Middle frontal gyrus (tissue), 1 donor: ENCODE results near the gene HYDIN.
"Not testable (repeated sequence)": the region's sequence is repeated elsewhere in the genome, so short reads cannot be mapped to it uniquely, and the experiment has no call there.

Experiments
- DNase-seq: peaks from one replicate; pipeline ENCODE4 v3.0.0-alpha.2; 2015; ENCODE audit warnings: low spot score; ENCODE audit errors: extremely low spot score

The HYDIN gene

DNA sequence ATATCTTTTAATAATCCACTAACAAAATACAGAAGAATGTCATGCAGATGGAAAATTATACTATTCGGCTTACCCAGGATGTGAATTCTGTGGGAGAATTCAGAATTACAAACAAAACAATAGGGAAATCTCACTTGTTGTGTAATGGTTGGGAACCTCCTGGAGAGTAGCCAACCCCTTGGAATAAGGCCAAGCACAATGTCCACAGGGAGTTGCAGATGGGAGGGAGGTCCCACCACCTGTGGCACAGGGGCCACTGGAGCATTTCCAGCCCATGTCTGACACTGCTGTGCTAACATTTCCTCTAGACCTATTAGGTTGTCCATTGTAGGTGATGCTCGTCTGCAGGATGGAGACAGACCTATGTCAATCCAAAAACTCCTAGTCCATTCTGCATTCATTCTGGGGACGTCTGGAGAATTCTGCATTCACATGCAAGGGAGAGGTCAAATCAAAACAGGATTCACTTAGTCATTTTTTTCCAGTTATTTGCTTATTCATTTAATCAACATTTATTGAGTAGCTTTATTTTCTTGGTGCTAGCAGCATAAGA lies 120.8 kb downstream of the HYDIN start:
- not testable (repeated sequence) for DNase-seq

DNA sequence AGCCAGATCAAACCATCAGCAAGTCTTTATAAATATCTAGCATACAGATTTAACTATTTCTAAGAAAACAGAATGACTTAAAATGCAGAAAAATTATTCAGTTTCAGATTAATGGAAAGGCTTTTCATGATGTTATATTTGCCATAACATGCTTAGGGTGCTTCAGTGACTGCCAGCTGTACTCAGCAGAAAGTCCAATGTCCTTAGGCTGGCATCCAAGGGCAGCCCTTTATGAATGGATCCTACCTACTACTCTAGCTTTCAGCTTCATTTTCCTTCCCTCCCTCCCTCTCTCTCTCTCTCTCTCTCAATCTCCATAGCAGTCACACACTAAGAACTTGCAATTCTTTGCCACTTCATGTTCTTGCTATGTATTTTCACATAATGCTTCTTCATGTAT lies 124.6 kb downstream of the HYDIN start:
- DNase-seq = not testable (repeated sequence)

DNA sequence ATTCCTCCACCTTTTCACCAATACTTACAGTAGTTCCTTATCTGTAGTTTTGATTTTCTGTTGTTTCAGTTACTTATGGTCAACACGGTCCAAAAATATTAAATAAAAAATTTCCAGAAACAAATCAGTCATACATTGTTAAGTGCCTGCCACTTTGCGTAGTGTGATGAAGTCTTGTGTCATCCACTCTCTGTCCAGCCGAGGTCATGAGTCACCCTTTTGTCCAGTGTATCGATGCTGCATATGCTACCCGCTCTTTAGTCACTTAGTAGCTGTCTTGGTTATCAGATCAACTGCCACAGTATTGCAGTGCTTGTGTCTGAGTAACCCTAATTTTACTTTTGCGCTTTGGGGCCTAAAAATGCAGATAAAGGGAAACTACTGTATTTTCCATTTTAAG lies 146.9 kb downstream of the HYDIN start:
- DNase-seq = not testable (repeated sequence)

DNA sequence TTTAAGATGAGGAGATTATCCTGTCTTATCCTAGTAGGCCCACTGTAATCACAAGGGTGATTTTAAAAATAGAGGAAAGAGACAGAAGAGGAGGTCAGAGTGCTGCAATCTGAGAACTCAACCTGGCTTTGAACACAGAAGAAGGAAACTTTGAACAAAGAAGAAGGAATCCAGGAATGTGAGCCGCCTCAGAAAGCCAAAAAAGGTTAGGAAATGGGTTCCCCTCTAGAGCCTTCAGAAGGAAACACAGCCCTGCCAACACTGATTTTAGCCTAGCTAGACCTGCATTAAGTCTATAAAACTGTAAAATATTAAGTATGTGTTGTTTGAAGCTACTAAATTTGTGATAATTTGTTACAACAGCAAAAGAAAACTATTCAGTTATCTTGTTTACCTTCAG lies 149.7 kb downstream of the HYDIN start:
- not testable (repeated sequence) for DNase-seq

DNA sequence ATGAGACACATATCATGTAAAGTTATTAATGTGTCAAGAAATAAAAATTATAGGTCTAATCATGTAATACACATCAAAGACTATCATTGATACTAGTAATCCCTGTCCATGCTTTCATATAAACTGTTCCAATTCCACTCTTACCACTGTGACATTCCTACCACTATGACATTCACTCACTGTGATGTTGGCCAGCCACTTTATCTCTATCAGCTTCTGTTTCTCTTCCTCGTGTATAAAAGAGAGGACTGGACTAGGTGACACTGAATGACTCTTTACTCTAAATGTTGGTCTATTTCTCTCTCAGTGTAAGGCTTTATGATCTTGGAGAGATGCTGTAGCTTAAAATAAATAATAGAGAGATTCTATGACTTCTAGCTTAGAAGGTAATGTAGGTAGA lies 150.3 kb downstream of the HYDIN start:
- DNase-seq = not testable (repeated sequence)

DNA sequence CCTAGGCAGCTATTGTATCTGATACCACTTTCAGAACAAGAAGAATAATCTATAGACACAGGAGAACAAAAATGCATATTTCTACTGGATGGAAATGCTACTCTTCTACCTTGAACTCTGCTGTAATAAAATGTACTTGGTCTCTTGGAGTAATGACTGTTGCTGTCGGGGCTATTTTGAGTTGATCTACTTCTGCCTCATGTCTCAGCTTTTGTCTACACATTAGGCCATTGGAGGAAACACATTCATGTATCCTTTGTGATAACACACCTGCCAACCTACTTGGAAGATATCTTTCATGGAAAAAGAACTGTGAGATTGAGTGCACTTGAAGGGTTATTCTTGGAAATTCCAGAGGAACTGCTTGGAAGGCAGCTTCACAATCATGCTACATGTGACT lies 159.9 kb downstream of the HYDIN start:
- not testable (repeated sequence) for DNase-seq

DNA sequence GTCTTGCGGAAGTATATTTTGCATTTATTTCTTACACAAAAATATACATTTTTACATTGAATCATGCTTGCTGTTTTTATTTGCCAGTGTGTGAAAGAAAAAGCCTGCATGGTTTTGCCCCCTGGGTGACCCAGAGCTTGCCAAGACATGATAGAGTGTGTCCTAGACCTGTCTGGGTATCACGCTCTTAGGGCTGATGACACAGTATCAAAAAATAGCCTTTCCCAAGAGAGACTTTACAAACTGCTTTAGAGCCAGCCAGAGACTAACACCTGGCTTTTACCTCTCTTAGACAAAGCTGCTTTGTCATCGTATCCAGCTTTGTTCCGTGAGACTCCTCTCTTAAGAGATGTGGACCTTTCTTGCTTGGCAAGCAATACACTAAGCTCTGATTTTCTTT lies 160.7 kb downstream of the HYDIN start:
- not testable (repeated sequence) for DNase-seq

DNA sequence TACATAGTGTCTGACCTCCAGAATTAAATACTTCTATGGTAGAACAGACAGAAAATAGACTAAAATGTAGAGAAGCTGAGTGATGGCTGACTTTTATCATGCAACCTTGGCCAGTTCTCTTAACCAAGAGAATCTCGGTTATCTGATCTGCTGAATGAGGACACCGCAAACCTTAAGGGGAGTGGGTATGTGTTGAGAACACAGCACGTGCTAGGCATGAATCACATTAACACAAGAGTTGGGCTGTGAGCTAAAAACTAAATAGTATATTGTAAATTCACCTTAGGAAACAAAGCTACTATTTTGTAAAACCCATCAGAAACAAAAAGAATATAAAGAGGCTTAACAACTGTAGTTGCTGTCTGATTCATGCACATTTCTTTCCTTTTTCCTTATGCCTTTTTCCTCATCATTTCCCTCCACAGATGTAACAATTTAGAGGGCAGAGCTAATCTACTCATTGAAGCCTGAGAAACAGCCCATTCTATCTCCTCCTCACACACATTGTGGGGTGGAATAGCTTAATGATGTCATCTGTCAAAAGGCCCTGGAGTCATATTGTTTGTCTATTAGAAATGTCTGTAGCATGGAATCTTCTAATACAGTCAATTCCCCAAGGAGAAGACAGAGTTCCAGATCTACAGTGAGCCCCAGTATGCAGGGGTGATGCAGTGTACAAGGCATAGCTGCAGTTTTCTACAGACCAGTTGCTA lies 176.5 kb downstream of the HYDIN start:
- DNase-seq = not testable (repeated sequence)

DNA sequence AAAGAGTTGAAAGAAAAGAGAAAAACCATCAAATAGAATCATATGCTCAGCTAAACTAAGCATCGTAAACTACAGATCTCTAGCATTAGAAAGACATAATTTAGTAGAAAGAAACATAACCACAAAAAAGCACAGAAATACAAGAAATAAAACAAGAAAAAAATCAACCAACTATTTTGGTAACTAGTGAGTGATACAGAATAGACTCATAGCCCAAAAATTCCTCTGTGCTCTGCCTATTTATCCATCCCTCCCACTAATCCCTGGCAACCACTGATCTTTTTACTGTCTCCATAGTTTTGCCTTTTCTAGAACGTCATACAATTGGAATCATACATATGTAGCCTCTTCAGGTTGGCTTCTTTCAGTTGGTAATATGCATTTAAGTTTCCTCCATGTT lies 180.2 kb downstream of the HYDIN start:
- DNase-seq = not testable (repeated sequence)

DNA sequence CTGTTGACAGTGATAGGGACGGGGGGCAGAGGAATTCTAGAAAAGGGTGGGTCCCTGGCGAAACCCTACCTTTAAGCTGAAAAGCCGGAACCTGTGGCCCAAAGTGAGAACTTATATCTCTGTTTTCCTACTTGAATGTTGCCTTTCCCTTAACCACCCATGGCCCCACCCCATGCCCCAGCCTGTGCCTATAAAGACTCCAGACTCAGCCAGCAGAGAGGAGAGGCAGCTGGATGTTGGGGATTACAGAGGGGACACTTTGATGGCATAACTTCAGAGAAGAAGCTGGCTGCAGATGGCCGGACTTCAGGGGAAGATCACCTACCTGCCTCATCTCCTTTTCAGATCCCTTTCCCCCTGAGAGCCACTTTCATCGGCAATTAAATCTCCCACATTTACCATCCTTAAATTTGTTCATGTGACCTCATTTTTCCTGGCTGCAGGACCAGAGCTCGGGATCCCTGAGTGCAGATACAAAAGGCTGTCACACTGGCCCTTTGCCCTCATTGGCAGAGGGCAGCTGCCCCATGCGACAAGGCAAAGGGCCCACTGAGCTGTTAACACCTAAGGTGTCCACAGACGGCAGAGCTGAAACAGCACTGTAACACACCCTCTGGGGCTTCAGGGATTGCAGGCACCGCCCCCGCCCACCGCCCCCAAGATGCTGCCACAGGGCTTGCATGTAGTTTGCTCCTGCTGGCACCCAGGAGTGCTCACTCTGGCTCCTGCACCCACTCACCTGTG lies 191.0 kb downstream of the HYDIN start:
- DNase-seq = not testable (repeated sequence)

DNA sequence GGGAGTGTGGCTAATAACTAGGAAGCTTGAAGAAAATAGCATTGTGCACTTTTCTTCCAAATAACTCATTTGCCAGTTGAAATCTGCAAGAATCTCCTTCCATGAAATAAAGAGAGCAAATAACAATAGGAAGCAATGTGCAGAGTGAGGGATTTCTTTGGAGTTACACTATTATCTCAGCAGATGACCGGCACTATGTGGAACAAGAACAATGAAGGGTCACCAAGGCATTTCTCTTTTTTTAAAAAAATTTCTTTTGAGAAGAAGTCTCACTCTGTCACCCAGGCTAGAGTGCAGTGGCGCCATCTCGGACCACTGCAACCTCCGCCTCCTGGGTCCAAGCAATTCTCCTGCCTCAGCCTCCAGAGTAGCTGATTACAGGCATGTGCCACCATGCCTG lies 192.1 kb downstream of the HYDIN start:
- not testable (repeated sequence) for DNase-seq

DNA sequence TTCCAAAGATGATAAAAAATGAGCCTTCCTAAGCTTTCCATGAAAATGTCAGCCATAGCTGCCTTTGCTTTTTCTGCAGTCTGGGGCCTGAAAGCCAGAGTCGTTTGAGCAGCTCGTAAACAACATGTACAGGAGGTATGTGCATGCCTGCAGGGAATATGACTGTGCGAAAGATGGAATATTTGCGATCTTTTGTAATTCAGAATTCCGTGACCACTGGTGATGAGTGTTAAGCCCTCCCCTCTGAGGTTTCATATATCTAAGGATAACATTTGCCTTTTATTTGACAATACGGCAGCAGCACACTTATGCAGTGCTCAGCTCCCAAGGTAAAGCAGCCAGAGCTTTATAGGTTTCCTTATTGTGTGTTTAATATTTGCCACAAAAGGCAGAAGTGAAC lies 192.5 kb downstream of the HYDIN start:
- DNase-seq = not testable (repeated sequence)

DNA sequence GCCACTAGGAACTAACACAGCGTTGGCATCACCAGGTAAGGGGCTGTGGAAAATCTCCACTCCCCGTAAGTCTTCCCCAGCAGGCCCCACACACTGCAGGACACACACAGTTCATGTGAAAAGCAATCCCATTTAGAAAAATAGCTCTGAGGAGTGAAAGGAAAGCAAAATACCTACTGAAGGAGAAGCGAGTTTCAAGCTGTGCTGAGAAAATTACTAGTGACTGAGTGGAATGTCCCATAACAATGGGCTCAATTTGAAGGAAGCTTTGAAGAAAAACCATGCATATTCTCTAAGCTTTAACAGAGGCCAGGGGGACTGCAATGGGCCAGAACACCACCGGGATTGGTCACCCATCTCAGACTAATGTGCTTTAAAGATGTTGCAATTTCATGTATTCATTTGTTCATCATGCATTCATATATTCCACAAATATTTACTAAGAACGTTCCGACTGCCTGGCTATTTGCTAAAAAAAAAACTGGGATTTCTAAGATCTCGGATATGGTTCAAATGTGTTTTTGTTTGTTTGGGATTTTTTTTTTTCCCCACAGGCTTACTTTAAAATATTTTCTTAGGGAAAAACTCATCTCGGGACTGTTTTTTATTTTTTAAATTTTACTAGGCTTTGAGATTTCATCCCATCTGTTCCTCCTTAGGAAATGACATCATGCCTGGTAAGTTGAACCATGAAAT lies 202.3 kb downstream of the HYDIN start:
- DNase-seq = not testable (repeated sequence)

DNA sequence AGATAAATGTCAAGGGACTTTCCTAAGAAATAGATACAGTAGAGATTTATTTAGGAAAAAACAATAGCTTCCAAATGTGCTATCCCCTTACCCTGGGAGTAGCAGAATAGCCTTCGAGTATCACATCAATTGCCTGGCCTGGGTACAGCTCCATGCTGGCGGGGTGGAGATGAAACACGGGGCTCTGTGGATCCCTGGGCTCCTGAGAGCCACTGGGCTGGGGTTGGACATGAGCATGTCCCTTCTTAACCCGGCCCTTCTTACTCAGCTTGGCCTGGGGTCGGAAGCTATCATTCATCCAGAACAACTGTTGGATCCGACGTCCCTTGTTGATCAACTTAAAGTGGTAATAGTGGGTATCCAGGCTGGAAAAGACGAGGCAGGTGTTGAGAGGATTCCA lies 203.0 kb downstream of the HYDIN start:
- not testable (repeated sequence) for DNase-seq

DNA sequence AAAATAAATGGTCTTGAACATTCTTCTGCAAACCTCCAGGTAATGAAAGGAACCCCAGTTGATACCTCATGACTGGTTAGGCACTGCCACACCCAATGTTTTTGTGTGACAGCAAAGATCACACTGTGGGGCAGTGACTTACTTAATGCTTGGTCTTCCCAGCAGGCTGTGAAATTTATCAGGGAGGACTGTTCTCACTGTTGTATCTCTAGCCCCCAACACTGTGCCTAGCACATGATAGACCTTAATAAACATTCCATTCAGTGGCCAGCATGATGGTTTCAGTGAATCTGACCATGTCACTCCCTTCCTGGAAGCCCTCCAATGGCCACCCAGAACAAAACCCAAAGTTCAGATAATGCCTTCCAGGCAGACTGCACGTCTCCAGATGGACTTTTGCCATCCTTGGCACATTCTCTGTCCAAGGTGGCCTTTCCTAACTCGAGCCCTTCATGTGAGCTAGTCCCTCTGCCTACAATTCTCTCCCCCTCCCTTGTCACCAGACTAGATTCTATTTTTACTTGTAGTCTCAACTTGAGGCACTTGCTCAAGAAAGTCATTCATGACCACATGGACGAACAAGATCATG lies 206.6 kb downstream of the HYDIN start:
- not testable (repeated sequence) for DNase-seq

DNA sequence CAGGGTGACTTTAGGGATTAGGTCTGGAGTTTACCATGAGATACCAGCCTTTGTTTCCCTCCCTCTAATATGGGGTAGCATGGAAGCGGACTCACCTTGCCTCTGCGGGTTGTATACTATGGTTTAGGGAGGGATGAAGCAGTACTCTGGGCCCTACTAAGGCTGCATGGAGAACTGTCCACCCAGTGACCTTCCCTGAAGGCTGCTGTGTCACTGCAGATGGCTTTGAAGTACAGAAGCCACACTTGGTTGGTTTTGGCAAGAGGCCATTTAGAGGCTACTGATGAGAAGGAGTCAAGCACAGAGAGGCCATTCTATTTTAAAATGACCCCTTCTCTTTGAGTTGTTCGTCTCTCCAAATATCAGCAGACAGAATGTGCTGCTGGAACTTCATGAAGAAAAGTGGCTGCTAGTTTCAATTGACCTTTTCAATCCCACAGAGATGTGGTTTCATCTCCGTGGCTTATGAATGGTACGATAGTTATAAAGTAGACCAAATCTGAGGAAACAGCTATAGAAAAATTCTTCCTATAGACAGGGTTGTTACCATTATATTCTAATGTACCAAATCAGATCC lies 208.5 kb downstream of the HYDIN start:
- DNase-seq = not testable (repeated sequence)

DNA sequence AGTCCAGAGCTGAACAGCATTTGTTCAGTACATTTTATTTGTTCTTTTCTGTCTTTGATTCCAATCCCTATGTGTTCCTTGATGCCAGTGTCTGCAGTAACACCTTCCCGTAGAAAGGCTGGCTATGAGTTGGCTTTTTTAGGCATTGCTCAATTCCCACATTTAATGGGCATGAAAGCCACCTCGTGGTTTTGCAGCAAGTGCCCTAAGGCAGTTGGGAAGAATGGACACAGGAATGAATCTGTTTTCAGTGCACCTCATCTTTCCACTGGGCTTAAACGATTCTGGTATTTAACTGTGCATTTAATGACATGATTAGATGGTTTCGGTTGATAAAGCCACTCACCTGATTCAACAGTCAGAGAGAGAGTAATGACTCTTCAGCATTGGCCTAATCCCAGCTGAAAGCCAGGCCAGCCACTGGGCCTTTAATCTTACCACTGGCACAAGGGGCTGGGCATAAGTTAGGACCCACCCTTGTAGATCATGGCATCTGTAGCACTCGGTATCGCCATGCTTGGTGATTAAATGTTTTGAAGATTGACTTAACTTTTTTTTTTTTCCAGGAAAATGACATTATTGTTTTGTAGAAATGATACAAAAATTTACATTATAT lies 211.3 kb downstream of the HYDIN start:
- not testable (repeated sequence) for DNase-seq

DNA sequence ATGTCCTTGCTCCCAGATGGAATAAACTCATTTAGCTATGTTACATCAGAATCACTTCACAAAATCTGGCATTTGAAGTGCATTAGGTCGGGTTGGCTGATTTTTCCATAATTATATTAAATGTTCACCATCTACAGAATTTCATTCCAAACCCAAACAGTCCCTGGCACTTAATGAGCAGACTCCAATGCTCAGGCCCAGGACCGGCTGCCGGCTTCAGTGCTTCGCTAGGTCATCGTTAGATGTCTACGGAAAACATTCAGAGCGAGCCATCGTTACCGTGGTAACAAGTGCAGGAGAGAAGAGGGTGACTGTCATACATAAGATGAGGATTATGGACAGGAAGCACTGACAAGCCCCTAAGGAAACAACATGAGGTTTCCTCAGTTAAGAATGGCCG lies 215.1 kb downstream of the HYDIN start:
- DNase-seq = not testable (repeated sequence)

DNA sequence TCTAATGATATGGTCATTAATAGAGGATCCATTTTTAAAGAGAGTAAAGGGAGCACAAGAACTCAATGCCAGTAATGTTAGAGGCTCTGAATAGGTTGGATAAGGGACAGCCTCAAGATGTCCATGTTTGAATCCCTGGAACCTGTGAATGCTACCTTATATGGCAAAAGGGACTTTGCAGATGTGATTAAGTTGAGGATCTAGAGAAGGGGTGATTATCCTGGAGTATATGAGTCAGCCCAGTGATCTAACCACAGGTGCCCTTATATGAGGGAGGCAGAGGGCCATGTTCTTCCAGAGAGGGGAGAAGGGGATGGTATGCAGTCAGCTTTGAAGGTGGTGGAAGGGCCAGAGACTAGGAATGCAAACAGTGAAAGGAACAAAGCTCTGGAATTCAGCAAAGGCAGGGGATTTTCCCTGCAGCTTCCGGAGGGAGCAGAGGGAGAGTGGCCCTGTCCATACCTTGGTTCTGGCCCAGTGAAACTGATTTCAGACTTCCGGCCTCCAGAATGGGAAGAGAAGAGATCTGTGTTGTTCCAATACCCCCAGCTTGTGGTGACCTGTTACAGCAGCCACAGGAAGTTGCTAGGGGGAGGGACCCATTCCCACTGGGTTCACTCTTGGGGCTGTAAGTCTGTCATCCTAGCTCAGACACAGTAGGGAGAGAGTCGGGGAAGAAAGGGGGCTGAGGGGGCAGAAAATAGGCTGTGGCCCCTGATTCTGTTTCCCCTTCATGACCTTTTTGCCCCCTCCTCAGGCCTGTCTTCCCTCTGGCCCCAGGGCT lies 220.9 kb downstream of the HYDIN start:
- DNase-seq = not testable (repeated sequence)

DNA sequence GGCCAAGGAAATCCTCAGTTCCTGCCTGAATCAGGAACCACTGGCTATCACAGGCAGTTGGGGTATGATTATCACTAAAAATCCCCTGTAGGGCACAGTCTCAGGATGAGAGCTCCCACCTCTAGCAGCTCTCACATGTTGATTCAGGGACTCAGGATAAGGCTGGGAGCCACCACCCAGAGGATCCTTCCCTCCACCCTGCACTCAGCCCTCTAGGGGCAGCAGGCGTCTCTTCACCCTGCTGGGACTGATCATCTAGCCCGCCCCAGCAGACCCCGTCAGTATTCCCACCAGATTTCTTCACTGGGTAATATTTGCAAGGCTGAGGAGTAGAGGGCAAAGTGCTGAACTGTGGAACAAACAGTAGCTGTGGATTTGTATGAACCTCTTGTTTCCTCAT lies 224.0 kb downstream of the HYDIN start:
- not testable (repeated sequence) for DNase-seq
